PFSK-1 (cell line): ENCODE measurements around the gene ELMO1.

Experiments used
- FOXP2 ChIP-seq: optimal IDR thresholded peaks from 2 replicates; pipeline ENCODE3; 2011; ENCODE audit warnings: borderline replicate concordance, control low read depth, inconsistent platforms; ENCODE audit not compliant: insufficient read depth; ENCODE audit errors: extremely low read length, extremely low read depth
- POLR2AphosphoS5 ChIP-seq: IDR thresholded peaks from 2 replicates; pipeline ENCODE4 v1.6.1; 2012; ENCODE audit warnings: low read depth, mild to moderate bottlenecking, control low read depth, low read length, moderate library complexity
- REST ChIP-seq, 2 experiments: IDR thresholded peaks; 2 replicates each; pipeline versions ENCODE4 v1.6.1 to v1.8.0; 2011 to 2012; ENCODE audit warnings: low read depth in 2 of 2, low read length in 2 of 2, control low read depth in 1 of 2, inconsistent platforms in 1 of 2, mild to moderate bottlenecking in 1 of 2, moderate library complexity in 1 of 2; ENCODE audit not compliant: insufficient read depth in 1 of 2
- SIN3A ChIP-seq: IDR thresholded peaks from 2 replicates; pipeline ENCODE4 v1.6.1; 2012; ENCODE audit warnings: mild to moderate bottlenecking, low read length, moderate library complexity, borderline replicate concordance; ENCODE audit not compliant: insufficient read depth
- TAF1 ChIP-seq: IDR thresholded peaks from 2 replicates; pipeline ENCODE4 v1.6.1; 2012; ENCODE audit warnings: low read length, control low read depth, borderline replicate concordance; ENCODE audit not compliant: insufficient read depth

Gene ELMO1

GRCh38 chr7:37107047-37107750 is 341.5 kb downstream of the ELMO1 start:
- no peak for TF ChIP-seq REST (IDR thresholded peaks at IDR 0.05; ENCODE audit: insufficient read depth in 1 of 2, low read depth in 2 of 2, low read length in 2 of 2)
- no peak for TF ChIP-seq POLR2AphosphoS5
- no peak for TF ChIP-seq SIN3A
- no peak for TF ChIP-seq FOXP2
- TF ChIP-seq TAF1, result no peak

GRCh38 chr7:37105762-37106161 is 342.9 kb downstream of the ELMO1 start:
- TF ChIP-seq POLR2AphosphoS5, result no peak
- TF ChIP-seq SIN3A, result no peak

GRCh38 chr7:37104822-37105518 is 343.7 kb downstream of the ELMO1 start:
- TF ChIP-seq SIN3A, result no peak
- no peak for TF ChIP-seq TAF1
- TF ChIP-seq FOXP2, result no peak
- TF ChIP-seq REST (IDR thresholded peaks at IDR 0.05; ENCODE audit: insufficient read depth in 1 of 2, low read depth in 2 of 2, low read length in 2 of 2), result no peak
- no peak for TF ChIP-seq POLR2AphosphoS5

- TF ChIP-seq REST (IDR thresholded peaks at IDR 0.05; ENCODE audit: insufficient read depth in 1 of 2, low read depth in 2 of 2, low read length in 2 of 2) (no peak), SIN3A (no peak), FOXP2 (no peak)
These were observed 346.0 kb downstream of the ELMO1 start for GRCh38 chr7:37102518-37103137.

- TF ChIP-seq REST (IDR thresholded peaks at IDR 0.05; ENCODE audit: insufficient read depth in 1 of 2, low read depth in 2 of 2, low read length in 2 of 2) (no peak), TAF1 (no peak), SIN3A (no peak), POLR2AphosphoS5 (no peak), FOXP2 (no peak)
These were observed 347.8 kb downstream of the ELMO1 start for GRCh38 chr7:37100735-37101331.
